GM21447 (cell line): ENCODE measurements around the gene SLC16A10.
"Not testable (repeated sequence)": the region's sequence is repeated elsewhere in the genome, so short reads cannot be mapped to it uniquely, and the experiment has no call there.

Experiments
- ATAC-seq: cut with Tn5 transposase; IDR thresholded peaks from one replicate; pipeline ENCODE4 v1.9.1; 2021; ENCODE audit not compliant: unreplicated experiment

SLC16A10 gene

GRCh38 chr6:111080698-111081097, 6.6 kb upstream of the SLC16A10 start:
- no peak for ATAC-seq

- ATAC-seq, result no peak
Measured at GRCh38 chr6:111086685-111087084, 618 bp upstream of the SLC16A10 start.

DNA sequence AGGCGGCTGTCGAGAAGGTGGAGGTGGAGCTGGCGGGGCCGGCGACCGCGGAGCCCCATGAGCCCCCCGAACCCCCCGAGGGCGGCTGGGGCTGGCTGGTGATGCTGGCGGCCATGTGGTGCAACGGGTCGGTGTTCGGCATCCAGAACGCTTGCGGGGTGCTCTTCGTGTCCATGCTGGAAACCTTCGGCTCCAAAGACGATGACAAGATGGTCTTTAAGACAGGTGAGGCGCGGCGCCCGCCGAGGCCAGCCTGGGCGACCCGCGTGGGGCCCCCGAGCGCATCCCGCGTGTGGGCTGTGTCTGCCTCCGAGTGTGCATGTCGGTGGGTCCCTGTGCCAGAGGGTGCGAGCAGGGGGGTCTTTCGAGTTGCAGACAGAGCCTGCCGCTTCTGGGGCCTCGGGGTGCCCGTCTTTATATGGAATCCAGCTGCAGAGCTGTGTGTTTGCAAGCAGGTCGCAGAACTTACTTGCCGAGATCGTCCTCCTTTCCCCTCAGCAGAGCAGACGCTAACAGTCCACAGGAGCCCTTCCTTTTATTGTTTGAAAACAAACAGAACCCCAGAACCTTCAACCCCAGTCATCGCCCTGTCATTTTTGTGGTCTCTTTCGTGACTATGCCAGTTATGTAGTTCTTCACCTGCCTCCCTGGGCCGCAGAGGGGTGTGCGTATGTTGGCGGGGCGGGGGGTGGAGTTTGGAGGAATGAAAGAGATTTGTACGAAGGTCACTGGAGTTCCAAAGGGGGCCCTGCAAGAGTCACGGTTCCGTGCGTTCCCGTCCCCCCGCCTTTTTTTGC, 766 bp downstream of the SLC16A10 start:
- ATAC-seq, result peak; percentile 28

DNA sequence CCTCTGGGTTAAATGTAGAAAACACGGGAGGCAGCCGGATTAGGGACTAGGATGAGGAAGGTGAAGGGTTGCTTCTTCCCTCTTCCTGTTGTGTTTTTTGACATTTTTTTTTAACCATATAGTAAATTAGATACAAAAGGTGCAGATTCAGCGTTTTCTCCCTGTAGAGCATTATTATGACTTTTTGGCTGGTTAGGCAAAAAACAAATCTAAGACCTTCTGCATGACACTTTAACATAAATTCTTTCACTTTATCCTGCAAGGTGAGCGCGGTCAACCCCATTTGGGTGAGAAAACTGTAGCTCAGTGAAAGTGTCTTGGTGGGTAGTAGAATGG, 1.3 kb downstream of the SLC16A10 start:
- ATAC-seq, result no peak

DNA sequence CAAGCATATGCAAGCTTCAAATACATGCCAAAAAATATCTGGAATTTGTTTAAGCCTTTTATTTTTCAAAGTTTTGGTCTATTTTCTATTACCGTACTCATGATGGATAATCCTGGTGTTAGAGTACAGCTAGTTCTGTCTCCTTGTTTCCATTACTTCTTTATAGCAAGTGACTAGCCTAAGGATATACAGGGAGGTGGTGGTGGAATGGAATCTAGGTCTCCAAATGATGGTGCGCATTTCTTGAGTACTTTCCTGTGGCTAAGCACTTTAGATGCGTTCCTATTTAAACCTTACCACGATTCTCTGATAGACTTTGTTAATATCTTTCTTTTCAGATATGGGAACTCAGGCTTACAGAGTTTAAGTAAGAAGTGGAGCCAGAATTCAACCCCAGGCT, 3.5 kb downstream of the SLC16A10 start:
- no peak for ATAC-seq

DNA sequence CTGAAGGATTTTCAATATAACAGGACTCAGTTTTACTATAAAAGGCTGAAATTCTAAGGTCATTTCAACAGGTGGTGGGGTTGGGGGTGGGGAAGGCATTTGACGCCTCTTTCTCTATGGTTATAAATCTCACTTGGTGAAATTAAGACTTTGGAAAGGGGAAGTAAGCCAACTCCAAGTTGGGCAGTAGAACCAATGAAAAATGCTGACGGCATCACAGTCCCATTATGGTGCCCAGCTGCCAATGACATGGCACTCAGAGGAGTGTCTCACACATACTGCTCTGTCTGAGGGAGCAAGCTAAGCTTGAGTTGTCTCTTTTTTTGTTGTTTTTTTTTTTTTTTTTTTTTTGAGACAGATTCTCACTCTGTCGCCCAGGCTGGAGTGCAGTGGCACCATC, 4.7 kb downstream of the SLC16A10 start:
- ATAC-seq, result no peak

DNA sequence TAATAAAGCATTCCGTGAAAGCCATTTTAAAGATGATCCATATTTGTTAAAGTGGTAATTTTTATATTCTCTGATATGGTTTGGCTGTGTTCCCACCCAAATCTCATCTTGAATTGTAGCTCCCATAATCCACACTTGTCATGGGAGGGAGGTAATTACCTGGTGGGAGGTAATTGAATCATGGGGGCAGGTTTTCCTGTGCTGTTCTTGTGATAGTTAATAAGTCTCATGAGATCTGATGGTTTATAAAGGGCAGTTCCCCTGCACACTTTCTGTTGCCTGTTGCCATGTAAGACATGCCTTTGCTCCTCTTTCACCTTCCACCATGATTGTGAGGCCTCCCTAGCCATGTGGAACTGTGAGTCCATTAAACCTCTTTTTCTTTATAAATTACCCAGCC, 8.2 kb downstream of the SLC16A10 start:
- not testable (repeated sequence) for ATAC-seq

GRCh38 chr6:111096246-111096645, 8.9 kb downstream of the SLC16A10 start:
- no peak for ATAC-seq

GRCh38 chr6:111098597-111098996, 11.3 kb downstream of the SLC16A10 start:
- ATAC-seq, result no peak

DNA sequence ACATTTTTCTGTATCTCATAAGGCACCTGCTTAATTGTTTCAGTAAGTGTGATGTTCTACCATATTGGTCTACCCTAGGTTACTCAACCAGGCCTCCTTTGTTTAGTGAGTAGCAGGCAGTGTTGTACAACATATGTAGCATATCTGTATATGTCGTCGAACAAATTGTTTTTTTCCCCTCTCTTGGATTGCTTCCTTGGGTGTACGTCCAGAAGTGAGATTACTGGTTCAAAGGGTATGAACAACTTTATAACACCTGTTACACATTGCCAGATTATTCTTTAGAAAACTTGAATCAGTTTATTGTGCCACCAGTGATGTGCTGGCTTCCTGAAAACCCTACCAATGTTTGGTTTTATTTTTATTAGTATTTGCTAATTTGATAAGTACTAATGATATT, 14.7 kb downstream of the SLC16A10 start:
- ATAC-seq, result no peak

- no peak for ATAC-seq
Measured at GRCh38 chr6:111105578-111105977, 18.3 kb downstream of the SLC16A10 start.

DNA sequence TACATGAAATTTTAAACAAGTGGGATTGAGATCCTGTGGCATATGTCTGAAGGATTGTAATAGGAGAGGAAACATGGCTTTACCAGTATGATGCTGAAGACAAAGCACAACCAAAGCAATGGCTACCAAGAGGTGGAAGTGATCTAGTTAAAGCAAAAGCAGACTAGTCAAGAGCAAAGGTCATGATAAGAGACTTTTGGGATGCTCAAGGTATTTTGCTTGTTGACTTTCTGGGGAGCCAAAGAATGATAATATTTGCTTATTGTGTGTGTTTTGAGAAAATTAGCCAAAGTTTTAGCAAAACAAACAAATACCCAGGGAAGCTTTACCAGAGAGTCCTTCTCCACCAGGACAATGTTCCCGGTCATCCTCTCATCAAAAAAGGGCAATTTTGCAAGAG, 20.3 kb downstream of the SLC16A10 start:
- no peak for ATAC-seq

DNA sequence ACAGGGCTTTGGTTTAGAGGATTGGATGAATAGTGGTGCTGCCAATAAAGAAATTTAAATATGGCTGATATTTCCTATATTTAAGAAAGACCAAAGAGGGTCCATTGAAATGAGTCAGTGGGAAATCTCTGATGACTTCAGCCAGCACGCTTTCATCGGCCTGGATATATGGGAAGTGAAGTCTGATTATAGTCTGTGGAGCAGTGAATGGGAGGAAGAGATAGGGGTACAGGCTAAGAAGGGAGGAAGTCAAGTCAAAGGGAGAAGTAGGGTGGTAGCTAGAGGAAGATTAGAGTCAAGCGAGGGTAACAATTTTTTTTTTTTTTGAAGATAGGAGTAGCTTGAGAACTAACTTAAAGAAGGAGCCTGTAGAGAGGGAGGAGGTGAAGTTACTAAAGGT, 22.7 kb downstream of the SLC16A10 start:
- no peak for ATAC-seq

- ATAC-seq, result no peak
Measured at GRCh38 chr6:111113336-111114086, 26.2 kb downstream of the SLC16A10 start.

DNA sequence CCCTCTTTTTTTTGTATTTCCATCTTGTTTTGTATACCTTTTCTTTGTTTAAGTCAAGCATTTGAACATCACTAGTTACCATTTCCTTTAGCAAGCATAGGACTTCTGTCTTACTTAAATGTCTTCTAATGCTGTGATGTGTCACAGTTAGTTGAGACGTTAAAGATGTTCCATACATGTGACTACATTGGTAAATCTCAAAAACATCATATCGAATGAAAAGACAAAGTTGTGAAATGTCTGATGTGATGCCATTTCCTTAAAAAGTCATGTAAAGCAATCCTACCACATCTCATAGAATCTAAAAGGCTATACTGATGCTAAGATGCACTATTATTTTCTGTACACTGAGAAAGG, 26.8 kb downstream of the SLC16A10 start:
- no peak for ATAC-seq

DNA sequence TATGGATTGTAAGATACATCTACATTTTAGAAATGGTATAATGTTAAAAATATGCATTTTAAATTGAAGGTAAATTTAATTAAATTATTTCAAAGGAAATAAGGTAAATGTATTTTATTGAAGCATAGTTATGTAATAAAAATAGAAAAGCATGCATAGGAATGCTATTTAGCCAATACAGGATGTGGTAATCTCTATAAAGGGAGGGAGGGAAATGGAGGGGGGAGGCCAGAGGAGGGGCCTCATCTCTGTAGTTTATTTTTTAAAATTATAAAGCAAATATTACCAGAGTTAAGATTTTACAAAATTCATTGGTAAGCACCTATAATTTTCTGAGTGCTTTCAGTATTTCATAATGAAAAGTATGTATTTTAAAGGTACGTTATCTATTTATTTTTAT, 27.2 kb downstream of the SLC16A10 start:
- no peak for ATAC-seq

- no peak for ATAC-seq
Measured at GRCh38 chr6:111118826-111119225, 31.5 kb downstream of the SLC16A10 start.

GRCh38 chr6:111119571-111120329, 32.4 kb downstream of the SLC16A10 start:
- ATAC-seq, result no peak

DNA sequence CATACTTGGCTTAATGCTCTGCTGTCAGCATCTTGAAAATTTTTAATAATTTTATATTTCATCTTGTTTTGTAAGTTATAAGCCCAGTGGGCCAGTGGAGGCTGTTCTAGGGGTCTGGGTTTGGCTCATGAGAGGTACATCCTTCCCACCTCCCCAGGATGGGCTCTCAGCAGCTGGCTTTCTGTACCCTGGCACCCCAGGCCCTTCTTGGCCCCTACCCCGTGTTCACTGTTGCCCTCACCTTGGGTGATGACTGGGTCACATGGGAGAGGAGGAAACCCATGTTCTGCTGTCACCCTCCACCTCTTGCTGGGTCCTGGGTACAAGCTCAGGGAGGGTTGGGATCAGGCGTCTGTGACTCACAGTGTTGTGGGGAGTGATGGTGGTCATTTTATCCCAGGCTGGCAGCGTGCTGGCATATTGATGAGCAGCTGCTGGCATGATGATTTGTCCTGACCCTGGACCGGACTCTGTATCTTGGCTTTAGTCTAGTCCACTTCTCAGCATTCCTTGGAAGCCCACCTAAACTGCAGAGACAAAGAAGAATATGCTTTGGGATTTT, 34.6 kb downstream of the SLC16A10 start:
- ATAC-seq, result no peak

DNA sequence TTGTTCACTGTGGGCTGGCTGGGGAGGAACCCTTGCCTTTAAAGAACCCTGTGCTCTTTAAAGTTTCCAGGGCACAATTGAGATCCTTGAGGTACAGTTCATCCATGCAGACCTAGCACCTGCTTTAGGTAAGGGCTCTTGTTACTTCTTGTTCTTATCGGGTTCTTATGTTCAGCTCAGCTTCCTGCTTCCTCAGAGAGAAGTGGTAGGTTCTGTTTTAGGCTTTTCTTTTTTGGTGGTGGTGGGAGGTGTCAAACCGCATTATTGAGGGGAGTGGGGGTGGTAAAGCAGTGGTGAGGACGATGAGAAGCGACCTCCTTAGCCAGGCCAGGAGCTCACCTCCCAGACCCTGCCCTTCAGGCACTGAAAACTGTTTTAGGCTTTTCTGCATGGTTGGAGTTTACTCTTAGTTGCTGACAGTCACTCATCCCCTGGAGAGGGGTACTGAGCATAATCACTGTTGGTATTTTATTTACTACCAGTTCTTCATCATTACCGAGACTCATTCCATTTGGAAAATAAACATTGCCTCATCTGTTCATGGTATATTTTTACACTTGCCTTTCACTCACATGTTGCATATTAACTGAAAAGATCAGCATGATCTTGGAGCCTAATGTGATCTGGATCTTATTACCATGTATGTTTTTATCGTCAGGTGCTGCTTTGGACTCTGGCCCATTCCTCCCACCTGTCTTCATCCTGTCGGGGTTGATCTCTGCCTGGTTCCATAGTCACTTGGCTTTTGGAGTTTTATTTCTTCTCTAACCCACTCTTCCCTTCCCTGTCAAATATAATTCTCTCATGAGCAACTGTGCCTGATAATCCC, 35.4 kb downstream of the SLC16A10 start:
- no peak for ATAC-seq

DNA sequence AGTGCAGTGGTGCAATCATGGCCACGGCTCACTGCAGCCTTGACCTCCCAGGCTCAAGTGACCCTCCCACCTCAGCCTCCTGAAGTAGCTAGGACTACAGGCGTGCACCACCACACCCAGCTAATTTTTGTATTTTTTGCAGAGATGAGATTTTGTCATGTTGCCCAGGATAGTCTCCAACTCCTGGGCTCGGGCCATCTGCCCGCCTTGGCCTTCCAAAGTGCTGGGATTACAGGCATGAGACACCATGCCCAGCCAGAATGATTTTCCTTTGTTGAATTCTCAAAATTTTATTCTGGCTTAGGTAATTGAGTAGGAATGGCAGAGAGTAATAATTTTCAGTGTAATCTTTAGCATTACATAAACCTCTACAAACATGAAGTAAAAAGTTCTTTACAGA, 37.1 kb downstream of the SLC16A10 start:
- no peak for ATAC-seq
